Measurements from ENCODE around the gene PODN.

PODN gene

GRCh38 chr1:53060579-53060978 lies 1.4 kb upstream of the PODN start:
- Histone ChIP-seq H3K9ac (ENCODE audit: low read depth, low read length) (no peak overlapping the region), H3K27me3 (ENCODE audit: insufficient read depth, low read length) (peaks cover 82% of the 10 kb centered on the region), H3K36me3 (ENCODE audit: insufficient read depth, low read depth, low read length) (no peaks in the 10 kb centered on the region), H3K4me1 (ENCODE audit: insufficient read depth, low read length) (no peaks in the 10 kb centered on the region; the same call in none of the 2 replicates), H3K4me3 (ENCODE audit: low read length) (no peak overlapping the region), H3K9me3 (ENCODE audit: insufficient read depth, low read depth, low read length) (no peaks in the 10 kb centered on the region), H3K27ac (ENCODE audit: low read length) (no peak overlapping the region)

GRCh38 chr1:53061123-53061858 lies 722 bp upstream of the PODN start:
- no peak overlapping the region for H3K27ac ChIP-seq (ENCODE audit: low read length)

GRCh38 chr1:53062708-53063591 lies 937 bp downstream of the PODN start:
- H3K9me3 ChIP-seq (ENCODE audit: insufficient read depth, low read depth, low read length): no peaks in the 10 kb centered on the region
- H3K4me1 ChIP-seq (ENCODE audit: insufficient read depth, low read length): no peaks in the 10 kb centered on the region; the same call in none of the 2 replicates
- no peak overlapping the region for H3K9ac ChIP-seq (ENCODE audit: low read depth, low read length)
- H3K4me3 ChIP-seq (ENCODE audit: low read length): peak overlapping the region; percentile 64
- no peaks in the 10 kb centered on the region for H3K36me3 ChIP-seq (ENCODE audit: insufficient read depth, low read depth, low read length)
- H3K27me3 ChIP-seq (ENCODE audit: insufficient read depth, low read length): peaks cover 79% of the 10 kb centered on the region
- H3K27ac ChIP-seq (ENCODE audit: low read length): no peak overlapping the region

More at GRCh38 chr1:53061123-53061858, 722 bp upstream of the PODN start:
- Histone ChIP-seq H3K4me1 (ENCODE audit: insufficient read depth, low read length) (no peaks in the 10 kb centered on the region; the same call in none of the 2 replicates), H3K4me3 (ENCODE audit: low read length) (peak overlapping the region; percentile 65), H3K27me3 (ENCODE audit: insufficient read depth, low read length) (peaks cover 85% of the 10 kb centered on the region), H3K9ac (ENCODE audit: low read depth, low read length) (no peak overlapping the region), H3K36me3 (ENCODE audit: insufficient read depth, low read depth, low read length) (no peaks in the 10 kb centered on the region), H3K9me3 (ENCODE audit: insufficient read depth, low read depth, low read length) (no peaks in the 10 kb centered on the region)

GRCh38 chr1:53063744-53064515 lies 1.9 kb downstream of the PODN start:
- Histone ChIP-seq H3K36me3 (ENCODE audit: insufficient read depth, low read depth, low read length) (no peaks in the 10 kb centered on the region), H3K9me3 (ENCODE audit: insufficient read depth, low read depth, low read length) (no peaks in the 10 kb centered on the region), H3K27ac (ENCODE audit: low read length) (no peak overlapping the region), H3K4me1 (ENCODE audit: insufficient read depth, low read length) (no peaks in the 10 kb centered on the region; the same call in none of the 2 replicates), H3K4me3 (ENCODE audit: low read length) (peak overlapping the region; percentile 64; the same call in 1 of the 2 replicates), H3K9ac (ENCODE audit: low read depth, low read length) (no peak overlapping the region), H3K27me3 (ENCODE audit: insufficient read depth, low read length) (peaks cover 69% of the 10 kb centered on the region)

- Histone ChIP-seq H3K4me3 (ENCODE audit: low read length) (no peak overlapping the region), H3K36me3 (ENCODE audit: insufficient read depth, low read depth, low read length) (no peaks in the 10 kb centered on the region), H3K27ac (ENCODE audit: low read length) (no peak overlapping the region), H3K9ac (ENCODE audit: low read depth, low read length) (no peak overlapping the region), H3K9me3 (ENCODE audit: insufficient read depth, low read depth, low read length) (no peaks in the 10 kb centered on the region), H3K27me3 (ENCODE audit: insufficient read depth, low read length) (peaks cover 54% of the 10 kb centered on the region), H3K4me1 (ENCODE audit: insufficient read depth, low read length) (no peaks in the 10 kb centered on the region; the same call in none of the 2 replicates)
Measured at GRCh38 chr1:53065391-53065790, 3.4 kb downstream of the PODN start.

- Histone ChIP-seq H3K9me3 (ENCODE audit: insufficient read depth, low read depth, low read length) (no peaks in the 10 kb centered on the region), H3K36me3 (ENCODE audit: insufficient read depth, low read depth, low read length) (no peaks in the 10 kb centered on the region), H3K27me3 (ENCODE audit: insufficient read depth, low read length) (peaks cover 43% of the 10 kb centered on the region), H3K27ac (ENCODE audit: low read length) (no peak overlapping the region), H3K4me1 (ENCODE audit: insufficient read depth, low read length) (no peaks in the 10 kb centered on the region; the same call in none of the 2 replicates), H3K4me3 (ENCODE audit: low read length) (no peak overlapping the region), H3K9ac (ENCODE audit: low read depth, low read length) (no peak overlapping the region)
Measured at GRCh38 chr1:53066488-53066887, 4.5 kb downstream of the PODN start.

- H3K9me3 ChIP-seq (ENCODE audit: insufficient read depth, low read depth, low read length): no peaks in the 10 kb centered on the region
- H3K9ac ChIP-seq (ENCODE audit: low read depth, low read length): no peak overlapping the region
- H3K27me3 ChIP-seq (ENCODE audit: insufficient read depth, low read length): peaks cover 37% of the 10 kb centered on the region
- H3K4me3 ChIP-seq (ENCODE audit: low read length): no peak overlapping the region
- no peaks in the 10 kb centered on the region; the same call in 1 of the 2 replicates for H3K4me1 ChIP-seq (ENCODE audit: insufficient read depth, low read length)
- no peaks in the 10 kb centered on the region for H3K36me3 ChIP-seq (ENCODE audit: insufficient read depth, low read depth, low read length)
- no peak overlapping the region for H3K27ac ChIP-seq (ENCODE audit: low read length)
Measured at GRCh38 chr1:53066891-53067738, 5.1 kb downstream of the PODN start.

- H3K27ac ChIP-seq (ENCODE audit: low read length): no peak overlapping the region
- no peak overlapping the region for H3K4me3 ChIP-seq (ENCODE audit: low read length)
- no peaks in the 10 kb centered on the region for H3K9me3 ChIP-seq (ENCODE audit: insufficient read depth, low read depth, low read length)
- H3K4me1 ChIP-seq (ENCODE audit: insufficient read depth, low read length): no peaks in the 10 kb centered on the region; the same call in 1 of the 2 replicates
- H3K27me3 ChIP-seq (ENCODE audit: insufficient read depth, low read length): peaks cover 30% of the 10 kb centered on the region
- no peak overlapping the region for H3K9ac ChIP-seq (ENCODE audit: low read depth, low read length)
- no peaks in the 10 kb centered on the region for H3K36me3 ChIP-seq (ENCODE audit: insufficient read depth, low read depth, low read length)
Measured at GRCh38 chr1:53067886-53068285, 5.9 kb downstream of the PODN start.

GRCh38 chr1:53068314-53069099 lies 6.5 kb downstream of the PODN start:
- H3K9me3 ChIP-seq (ENCODE audit: insufficient read depth, low read depth, low read length): no peaks in the 10 kb centered on the region
- H3K4me1 ChIP-seq (ENCODE audit: insufficient read depth, low read length): no peaks in the 10 kb centered on the region; the same call in 1 of the 2 replicates
- H3K27ac ChIP-seq (ENCODE audit: low read length): no peak overlapping the region
- no peak overlapping the region for H3K4me3 ChIP-seq (ENCODE audit: low read length)
- no peaks in the 10 kb centered on the region for H3K36me3 ChIP-seq (ENCODE audit: insufficient read depth, low read depth, low read length)
- no peak overlapping the region for H3K9ac ChIP-seq (ENCODE audit: low read depth, low read length)
- H3K27me3 ChIP-seq (ENCODE audit: insufficient read depth, low read length): peaks cover 23% of the 10 kb centered on the region

- Histone ChIP-seq H3K9me3 (ENCODE audit: insufficient read depth, low read depth, low read length) (no peaks in the 10 kb centered on the region), H3K27ac (ENCODE audit: low read length) (no peak overlapping the region), H3K4me1 (ENCODE audit: insufficient read depth, low read length) (no peaks in the 10 kb centered on the region), H3K36me3 (ENCODE audit: insufficient read depth, low read depth, low read length) (no peaks in the 10 kb centered on the region), H3K9ac (ENCODE audit: low read depth, low read length) (no peak overlapping the region), H3K27me3 (ENCODE audit: insufficient read depth, low read length) (peaks cover 16% of the 10 kb centered on the region), H3K4me3 (ENCODE audit: low read length) (no peak overlapping the region)
Measured at GRCh38 chr1:53069265-53069662, 7.3 kb downstream of the PODN start.
